HepG2 (cell line): ENCODE data around the gene ARAP1. TPM values are rescaled to one million over a fixed set of nuclear protein-coding genes. Genes with fewer than 3 reads are reported as not detected.

ENCODE experiments used
- DZIP1 ChIP-seq: sonication (generic); formaldehyde crosslinking; IDR thresholded peaks from 2 replicates; pipeline ENCODE4 v1.5.0; 2020; ENCODE audit warnings: mild to moderate bottlenecking, missing genetic modification reagents
- GATAD1 ChIP-seq: IDR thresholded peaks from 2 replicates; pipeline ENCODE4 v1.6.1; 2016; ENCODE audit warnings: missing genetic modification reagents, missing compliant biosample characterization
- GFI1 ChIP-seq: sonication (generic); formaldehyde crosslinking; IDR thresholded peaks from 2 replicates; pipeline ENCODE4 v1.5.0; 2020; ENCODE audit warnings: missing genetic modification reagents, mild to moderate bottlenecking, borderline replicate concordance
- HCFC1 ChIP-seq: fragments of 150-350 bp; IDR thresholded peaks from 2 replicates; pipeline ENCODE4 v1.6.1; 2014; ENCODE audit warnings: low read depth, low read length
- HDAC2 ChIP-seq: sonication (generic); formaldehyde crosslinking; IDR thresholded peaks from 2 replicates; pipeline ENCODE4 v1.4.0; 2020; ENCODE audit warnings: missing genetic modification reagents
- IKZF5 ChIP-seq: IDR thresholded peaks from 2 replicates; pipeline ENCODE4 v1.6.1; 2018; ENCODE audit warnings: missing genetic modification reagents, mild to moderate bottlenecking, missing compliant biosample characterization
- KAT7 ChIP-seq: IDR thresholded peaks from 2 replicates; pipeline ENCODE4 v1.6.1; 2018; ENCODE audit warnings: borderline replicate concordance, missing compliant biosample characterization
- NR0B2 ChIP-seq: sonication (generic); formaldehyde crosslinking; IDR thresholded peaks from 2 replicates; pipeline ENCODE4 v1.4.0; 2020; ENCODE audit warnings: mild to moderate bottlenecking, missing genetic modification reagents
- SRY ChIP-seq: sonication (generic); formaldehyde crosslinking; IDR thresholded peaks from 2 replicates; pipeline ENCODE4 v1.8.0; 2022; ENCODE audit warnings: mild to moderate bottlenecking, missing genetic modification reagents
- TCF12 ChIP-seq, 2 experiments: fragments of 450-650 bp in 1 of 2; sonication (generic) in 1 of 2; formaldehyde crosslinking in 1 of 2; IDR thresholded peaks; 2 replicates each; pipeline versions ENCODE4 v1.6.1 to v1.8.0; 2017 to 2022; ENCODE audit warnings: antibody characterized with exemption in 1 of 2, mild to moderate bottlenecking in 1 of 2, missing genetic modification reagents in 1 of 2, moderate library complexity in 1 of 2
- TCF7L2 ChIP-seq: IDR thresholded peaks from 2 replicates; pipeline ENCODE4 v1.6.1; 2011; ENCODE audit warnings: mild to moderate bottlenecking, low read depth, low read length, moderate library complexity
- U2AF1 ChIP-seq: fragments of 200-400 bp; formaldehyde crosslinking; optimal IDR thresholded peaks from 2 replicates; pipeline ENCODE3; 2017; ENCODE audit warnings: mild to moderate bottlenecking, low read depth, low read length
- ZFP36L2 ChIP-seq: sonication (generic); formaldehyde crosslinking; IDR thresholded peaks from 2 replicates; pipeline ENCODE4 v1.4.0; 2020; ENCODE audit warnings: missing genetic modification reagents
- ZMYM2 ChIP-seq: sonication (generic); formaldehyde crosslinking; IDR thresholded peaks from 2 replicates; pipeline ENCODE4 v1.8.0; 2022; ENCODE audit warnings: mild to moderate bottlenecking, missing genetic modification reagents
- ZNF124 ChIP-seq: sonication (generic); formaldehyde crosslinking; IDR thresholded peaks from 2 replicates; pipeline ENCODE4 v1.4.0; 2020; ENCODE audit warnings: missing genetic modification reagents
- ZNF30 ChIP-seq: sonication (generic); formaldehyde crosslinking; IDR thresholded peaks from 2 replicates; pipeline ENCODE4 v1.5.0; 2020; ENCODE audit warnings: mild to moderate bottlenecking, missing genetic modification reagents
- ZNF543 ChIP-seq: sonication (generic); formaldehyde crosslinking; IDR thresholded peaks from 2 replicates; pipeline ENCODE4 v1.4.0; 2020; ENCODE audit warnings: mild to moderate bottlenecking, missing genetic modification reagents
- ZNF557 ChIP-seq: sonication (generic); formaldehyde crosslinking; IDR thresholded peaks from 2 replicates; pipeline ENCODE4 v1.4.0; 2020; ENCODE audit warnings: missing genetic modification reagents
- ZNF562 ChIP-seq: sonication (generic); formaldehyde crosslinking; IDR thresholded peaks from 2 replicates; pipeline ENCODE4 v1.8.0; 2022; ENCODE audit warnings: missing genetic modification reagents, borderline replicate concordance
- ZNF567 ChIP-seq: sonication (generic); formaldehyde crosslinking; IDR thresholded peaks from 2 replicates; pipeline ENCODE4 v1.8.1; 2023; ENCODE audit warnings: mild to moderate bottlenecking, missing genetic modification reagents, borderline replicate concordance
- ZNF619 ChIP-seq: sonication (generic); formaldehyde crosslinking; IDR thresholded peaks from 2 replicates; pipeline ENCODE4 v1.4.0; 2020; ENCODE audit warnings: mild to moderate bottlenecking, missing genetic modification reagents
- ZNF660 ChIP-seq: sonication (generic); formaldehyde crosslinking; IDR thresholded peaks from 2 replicates; pipeline ENCODE4 v1.5.1; 2020; ENCODE audit warnings: mild to moderate bottlenecking, low read depth, missing genetic modification reagents, borderline replicate concordance
- ZNF839 ChIP-seq: sonication (generic); formaldehyde crosslinking; IDR thresholded peaks from 2 replicates; pipeline ENCODE4 v1.4.0; 2020; ENCODE audit warnings: missing genetic modification reagents, mild to moderate bottlenecking, borderline replicate concordance
- ZNF841 ChIP-seq: sonication (generic); formaldehyde crosslinking; IDR thresholded peaks from 2 replicates; pipeline ENCODE4 v1.8.1; 2023; ENCODE audit warnings: missing genetic modification reagents, borderline replicate concordance
- ZNF879 ChIP-seq: sonication (generic); formaldehyde crosslinking; IDR thresholded peaks from 2 replicates; pipeline ENCODE4 v1.8.1; 2023; ENCODE audit warnings: missing genetic modification reagents
- ZZZ3 ChIP-seq: sonication (generic); formaldehyde crosslinking; IDR thresholded peaks from 2 replicates; pipeline ENCODE4 v1.4.0; 2020; ENCODE audit warnings: missing genetic modification reagents, mild to moderate bottlenecking, borderline replicate concordance
- polyA plus RNA-seq, 8 experiments: library from polyadenylated mRNA; depleted of rRNA in 3 of 8; stranded (reverse) in 7 of 8; unstranded in 1 of 8; fragments of >200 nt; fragmentation: Illumina TruSeq in 4 of 8; extraction: Trizol in 4 of 8; gene quantifications; 2 replicates each; pipeline versions ENCODE4 v1.2.1 to v1.2.3, GENCODE V29; 2011 to 2016; ENCODE audit warnings: low read depth in 4 of 8, missing spikeins in 1 of 8, mixed read lengths in 1 of 8; ENCODE audit not compliant: insufficient read depth in 1 of 8
- total RNA-seq, 5 experiments: library from RNA; depleted of rRNA; stranded (reverse); fragments of >200 nt; fragmentation: Illumina TruSeq; extraction: Trizol; gene quantifications; 2 replicates each; pipeline ENCODE4 v1.2.3, GENCODE V29; 2016; ENCODE audit warnings: low read depth in 1 of 5

ARAP1 gene
- total and polyA plus RNA-seq, 2 of the 13 experiments (the other 11 are each of a cell fraction or from before 2014, with no cell fraction given), result 43.2 to 55.5 TPM

GRCh38 chr11:72778535-72779494, 26.6 kb upstream of the ARAP1 start (continued):
- TF ChIP-seq NR0B2 (CRISPR knock-in tag) (peak; percentile 16; the same call in 1 of the 2 replicates), ZNF619 (no peak), DZIP1 (CRISPR knock-in tag) (no peak), ZNF660 (CRISPR knock-in tag) (no peak), ZNF841 (CRISPR knock-in tag) (no peak), ZNF839 (CRISPR knock-in tag) (no peak), HCFC1 (no peak), ZNF557 (CRISPR knock-in tag) (no peak), ZNF543 (CRISPR knock-in tag) (no peak), ZNF567 (CRISPR knock-in tag) (no peak), ZMYM2 (CRISPR knock-in tag) (no peak; the same call in 1 of the 2 replicates), ZNF124 (CRISPR knock-in tag) (0 out of 2 replicates have a peak, but pooled peaks have one; percentile 20), TCF7L2 (no peak), ZNF30 (CRISPR knock-in tag) (no peak), ZNF879 (CRISPR knock-in tag) (no peak), ZNF562 (CRISPR knock-in tag) (no peak), HDAC2 (CRISPR knock-in tag) (no peak), GATAD1 (CRISPR knock-in tag) (peak; percentile 13; the same call in 1 of the 2 replicates), IKZF5 (CRISPR knock-in tag) (0 out of 2 replicates have a peak, but pooled peaks have one; percentile 16), ZFP36L2 (CRISPR knock-in tag) (no peak), TCF12 (IDR thresholded peaks at IDR 0.05) (no peak), TCF12 (CRISPR knock-in tag; IDR thresholded peaks at IDR 0.05) (0 out of 2 replicates have a peak, but pooled peaks have one; percentile 33), ZZZ3 (CRISPR knock-in tag) (no peak), U2AF1 (peak; percentile 36), KAT7 (CRISPR knock-in tag) (no peak; the same call in 1 of the 2 replicates), SRY (no peak), GFI1 (CRISPR knock-in tag) (0 out of 2 replicates have a peak, but pooled peaks have one; percentile 38)
